ENCODE measurements around the gene ATP13A1.

Gene ATP13A1

GRCh38 chr19:19649155-19649554 is 14.3 kb downstream of the ATP13A1 start:
- FAIRE-seq (no peak), DNase-seq (ENCODE audit: insufficient read length, low spot score) (no peak)
- TF ChIP-seq, protein P1, sequence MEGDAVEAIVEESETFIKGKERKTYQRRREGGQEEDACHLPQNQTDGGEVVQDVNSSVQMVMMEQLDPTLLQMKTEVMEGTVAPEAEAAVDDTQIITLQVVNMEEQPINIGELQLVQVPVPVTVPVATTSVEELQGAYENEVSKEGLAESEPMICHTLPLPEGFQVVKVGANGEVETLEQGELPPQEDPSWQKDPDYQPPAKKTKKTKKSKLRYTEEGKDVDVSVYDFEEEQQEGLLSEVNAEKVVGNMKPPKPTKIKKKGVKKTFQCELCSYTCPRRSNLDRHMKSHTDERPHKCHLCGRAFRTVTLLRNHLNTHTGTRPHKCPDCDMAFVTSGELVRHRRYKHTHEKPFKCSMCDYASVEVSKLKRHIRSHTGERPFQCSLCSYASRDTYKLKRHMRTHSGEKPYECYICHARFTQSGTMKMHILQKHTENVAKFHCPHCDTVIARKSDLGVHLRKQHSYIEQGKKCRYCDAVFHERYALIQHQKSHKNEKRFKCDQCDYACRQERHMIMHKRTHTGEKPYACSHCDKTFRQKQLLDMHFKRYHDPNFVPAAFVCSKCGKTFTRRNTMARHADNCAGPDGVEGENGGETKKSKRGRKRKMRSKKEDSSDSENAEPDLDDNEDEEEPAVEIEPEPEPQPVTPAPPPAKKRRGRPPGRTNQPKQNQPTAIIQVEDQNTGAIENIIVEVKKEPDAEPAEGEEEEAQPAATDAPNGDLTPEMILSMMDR (IDR thresholded peaks at IDR 0.05; ENCODE audit: insufficient read depth, missing control alignments), result no peak

DNA sequence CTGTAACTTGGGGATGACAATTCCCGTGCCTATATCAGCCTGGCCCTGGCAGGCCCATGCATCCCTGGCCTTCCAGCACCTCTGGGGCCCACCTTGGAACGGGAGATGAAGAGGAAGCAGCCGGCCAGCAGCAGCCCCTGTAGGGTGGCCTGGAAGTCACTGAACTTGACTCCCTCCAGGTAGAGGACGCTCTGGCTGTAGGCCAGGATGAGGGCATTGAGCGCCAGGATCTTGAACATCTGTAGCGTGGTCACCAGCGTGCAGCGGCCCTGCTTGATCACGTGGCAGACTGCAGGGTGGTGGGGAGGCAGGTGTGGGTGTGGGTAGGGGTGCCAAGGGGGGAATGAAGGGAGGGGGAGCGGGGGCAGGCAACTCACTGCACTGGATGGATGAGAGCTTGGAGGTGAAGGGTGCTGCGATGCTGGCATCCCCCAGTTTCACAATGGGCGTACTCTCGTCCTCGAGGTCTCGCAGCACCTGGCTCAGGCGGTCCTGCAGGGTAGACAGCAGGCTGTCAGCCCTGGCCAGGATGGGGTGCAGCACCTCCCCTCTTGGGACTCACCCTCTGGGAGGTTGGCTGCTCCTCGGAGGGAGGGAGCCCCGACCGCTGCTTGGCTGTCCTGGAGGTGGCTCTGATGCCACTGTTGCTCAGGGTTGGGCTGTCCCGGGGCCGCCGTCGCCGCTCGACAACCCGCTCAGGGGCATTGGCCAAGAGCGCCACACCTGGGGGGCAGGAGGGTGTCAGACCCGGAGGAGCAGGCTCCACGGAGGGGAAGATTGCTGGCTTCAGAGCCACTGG is 16.2 kb downstream of the ATP13A1 start:
- no peak for FAIRE-seq
- DNase-seq (ENCODE audit: insufficient read length, low spot score), result no peak
- TF ChIP-seq, protein P1 (IDR thresholded peaks at IDR 0.05; ENCODE audit: insufficient read depth, missing control alignments), result no peak

DNA sequence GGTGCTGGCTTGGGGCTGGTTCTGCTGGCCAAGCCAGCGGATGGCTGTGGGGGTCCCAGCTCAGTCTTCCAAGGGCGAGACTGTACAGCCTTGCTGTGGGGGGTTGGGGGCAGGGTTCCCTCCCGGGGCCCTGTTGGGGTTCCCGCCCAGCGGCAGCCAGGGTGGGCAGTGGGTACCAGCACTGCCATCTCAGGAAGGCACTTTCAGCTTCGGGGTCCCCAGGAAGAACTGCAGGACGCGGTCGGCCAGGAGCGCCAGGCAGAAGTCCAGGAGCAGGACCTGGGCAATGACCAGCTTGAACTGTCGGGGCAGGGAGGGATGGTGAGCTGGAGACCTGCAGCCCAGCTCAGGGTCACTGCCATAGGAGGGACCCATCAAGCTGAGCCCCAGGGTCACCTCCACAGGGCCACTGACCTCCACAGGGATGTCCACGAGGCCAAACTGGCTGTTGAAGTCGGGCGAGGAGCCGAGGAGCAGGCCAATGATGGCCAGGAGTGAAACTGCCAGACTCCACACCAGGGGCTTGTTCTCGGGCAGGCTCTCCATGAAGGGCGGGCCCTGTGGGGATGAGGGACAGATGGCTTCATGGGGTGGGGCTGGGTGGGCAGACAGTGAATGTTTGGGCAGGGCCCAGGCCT is 18.1 kb downstream of the ATP13A1 start:
- TF ChIP-seq, protein P1 (IDR thresholded peaks at IDR 0.05; ENCODE audit: insufficient read depth, missing control alignments), result no peak
- DNase-seq (ENCODE audit: insufficient read length, low spot score) (no peak), FAIRE-seq (no peak)

GRCh38 chr19:19644054-19644388 is 19.5 kb downstream of the ATP13A1 start:
- FAIRE-seq, result no peak
- no peak for DNase-seq (ENCODE audit: insufficient read length, low spot score)
- TF ChIP-seq, protein P1 (IDR thresholded peaks at IDR 0.05; ENCODE audit: insufficient read depth, missing control alignments), result no peak

- DNase-seq (ENCODE audit: insufficient read length, low spot score), result peak; percentile 88
- FAIRE-seq, result no peak
- TF ChIP-seq, protein P1 (IDR thresholded peaks at IDR 0.05; ENCODE audit: insufficient read depth, missing control alignments), result peak; percentile 77
These were observed 20.1 kb downstream of the ATP13A1 start, which contains the start of gene GMIP for GRCh38 chr19:19643158-19644053. TSS of gene GMIP (minus strand) at chr19:19643657. CDS start at chr19:19643529, 128 bp downstream.

DNA sequence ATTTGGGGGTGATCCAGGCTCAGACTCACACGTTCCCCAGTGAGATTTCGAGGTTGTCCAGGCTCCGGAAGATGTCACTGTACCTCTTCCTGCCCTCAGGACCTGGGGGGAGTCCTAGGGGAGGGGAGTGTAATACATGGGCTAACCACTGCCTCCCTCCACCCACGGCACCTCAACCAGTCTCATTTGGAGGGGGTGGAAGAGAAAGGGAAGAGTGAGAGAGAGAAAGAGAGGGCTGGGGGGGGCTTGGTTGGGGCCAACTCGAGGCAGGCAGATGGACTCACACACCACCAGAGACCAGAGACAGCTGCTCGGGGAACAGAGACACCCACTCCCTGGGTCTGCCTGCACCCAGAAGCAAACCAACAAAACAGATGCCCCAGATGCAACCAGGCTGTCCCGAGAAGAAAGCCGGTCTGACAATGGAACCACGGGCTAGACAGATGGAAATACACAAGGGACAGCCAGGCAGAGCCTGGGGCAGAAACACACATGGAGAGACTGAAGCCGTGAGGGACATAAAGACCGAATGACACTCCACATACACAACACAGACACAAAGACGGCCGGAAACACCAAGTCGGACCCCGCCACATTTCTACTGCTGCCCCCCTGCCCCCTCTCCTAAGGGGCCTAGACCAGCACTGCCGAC is 20.8 kb downstream of the ATP13A1 start:
- DNase-seq (ENCODE audit: insufficient read length, low spot score) (no peak), FAIRE-seq (no peak)
- TF ChIP-seq, protein P1 (IDR thresholded peaks at IDR 0.05; ENCODE audit: insufficient read depth, missing control alignments), result no peak
